Activated naive CD4-positive, alpha-beta T cell treated with anti-CD3 and anti-CD28 coated beads for 36 hours (primary cell): ENCODE measurements around the gene LINC00305. TPM values are rescaled to one million over a fixed set of nuclear protein-coding genes. Genes with fewer than 3 reads are reported as not detected.

ENCODE experiments used
- CTCF ChIA-PET: fragments of 350-600 bp; sonication (Branson Sonifier 250); formaldehyde crosslinking; loops from one replicate; lab custom pipeline; 2021; ENCODE audit warnings: antibody characterized with exemption; lab: Charles Lee
- DNase-seq: peaks from one replicate; pipeline ENCODE4 v3.0.0-alpha.2; 2020
- H3K27ac Mint-ChIP-seq: one replicate; pipeline ENCODE4 v1.8.0; 2021; ENCODE audit warnings: mild to moderate bottlenecking, mixed read lengths
- H3K27me3 Mint-ChIP-seq: one replicate; pipeline ENCODE4 v1.8.0; 2021; ENCODE audit warnings: low read depth, mixed read lengths
- H3K36me3 Mint-ChIP-seq: one replicate; pipeline ENCODE4 v1.8.0; 2021; ENCODE audit warnings: low read depth, mixed read lengths
- H3K4me1 Mint-ChIP-seq: one replicate; pipeline ENCODE4 v1.8.0; 2021; ENCODE audit warnings: low read depth, mixed read lengths
- H3K4me3 Mint-ChIP-seq: one replicate; pipeline ENCODE4 v1.8.0; 2021; ENCODE audit warnings: mild to moderate bottlenecking, moderate library complexity, mixed read lengths
- H3K9me3 Mint-ChIP-seq: one replicate; pipeline ENCODE4 v1.8.0; 2021; ENCODE audit warnings: mixed read lengths
- intact Hi-C: fragments of 100-400 bp; cut with micrococcal nuclease; formaldehyde crosslinking; loops from one replicate; pipeline ENCODE4 v1.15.1; 2023
- total RNA-seq, 2 experiments: library from RNA; stranded (reverse); gene quantifications; one replicate each; pipeline ENCODE4 v1.2.3, GENCODE V29; 2021

Gene LINC00305
- total RNA-seq, 2 experiments from 2014 or later, result not detected

DNA sequence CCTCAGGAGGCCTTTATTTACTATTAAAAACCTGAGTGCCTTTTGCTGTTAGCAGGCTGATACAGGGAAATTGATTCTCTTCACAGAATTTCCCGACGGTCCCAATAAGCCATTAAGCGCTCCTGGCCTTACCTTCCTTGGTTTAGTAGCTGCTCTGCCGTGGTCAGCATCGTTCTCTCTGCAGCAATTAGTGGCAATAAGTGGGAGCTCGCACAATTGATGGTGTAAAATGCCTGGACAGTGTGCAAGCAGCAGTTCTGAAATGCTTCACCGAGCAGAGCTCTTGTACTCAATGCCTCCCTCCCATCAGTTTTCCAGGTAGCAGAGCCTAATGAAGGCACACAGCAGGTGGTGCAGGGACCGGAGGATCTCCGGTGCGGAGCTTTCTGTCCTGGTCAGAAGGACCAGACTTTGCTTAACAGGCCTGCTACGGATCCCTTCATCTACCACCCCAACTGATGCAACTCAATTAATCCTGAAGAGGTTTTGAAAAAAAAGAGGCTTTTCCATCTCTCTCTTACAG lies 1.1 kb upstream of the LINC00305 start:
- intact Hi-C loops, result no loop called here
- CTCF ChIA-PET, result no interaction called here
- H3K27ac Mint-ChIP-seq, result no peak overlapping the region
- H3K27me3 Mint-ChIP-seq, result no peaks in the 10 kb centered on the region
- DNase-seq, result no peak
- no peak overlapping the region for H3K4me3 Mint-ChIP-seq
- no peaks in the 10 kb centered on the region for H3K4me1 Mint-ChIP-seq
- H3K9me3 Mint-ChIP-seq, result no peaks in the 10 kb centered on the region
- H3K36me3 Mint-ChIP-seq, result no peaks in the 10 kb centered on the region

DNA sequence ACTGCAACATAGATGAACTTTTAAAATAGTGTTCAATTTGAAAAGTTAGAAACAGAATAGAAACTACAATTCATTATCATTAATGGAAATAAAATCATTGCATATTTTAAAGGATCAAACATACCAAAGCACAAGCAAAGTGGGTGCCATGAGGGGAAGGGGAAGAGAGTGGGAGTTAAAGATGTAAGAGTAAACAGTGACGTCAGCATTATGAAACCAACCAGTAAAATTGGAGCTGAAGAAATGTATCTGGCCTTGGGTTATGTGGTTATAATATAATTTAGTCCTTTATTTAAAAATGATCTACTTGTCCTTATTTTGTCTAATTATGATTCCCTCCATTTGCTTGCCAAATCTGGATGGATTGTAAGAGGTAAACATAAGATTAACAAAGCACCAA lies 6.0 kb downstream of the LINC00305 start:
- CTCF ChIA-PET, result no interaction called here
- Mint-ChIP-seq H3K9me3 (no peaks in the 10 kb centered on the region), H3K27ac (no peak overlapping the region), H3K27me3 (no peaks in the 10 kb centered on the region), H3K36me3 (no peaks in the 10 kb centered on the region), H3K4me1 (no peaks in the 10 kb centered on the region), H3K4me3 (no peak overlapping the region)
- intact Hi-C loops, result no loop called here
- no peak for DNase-seq

DNA sequence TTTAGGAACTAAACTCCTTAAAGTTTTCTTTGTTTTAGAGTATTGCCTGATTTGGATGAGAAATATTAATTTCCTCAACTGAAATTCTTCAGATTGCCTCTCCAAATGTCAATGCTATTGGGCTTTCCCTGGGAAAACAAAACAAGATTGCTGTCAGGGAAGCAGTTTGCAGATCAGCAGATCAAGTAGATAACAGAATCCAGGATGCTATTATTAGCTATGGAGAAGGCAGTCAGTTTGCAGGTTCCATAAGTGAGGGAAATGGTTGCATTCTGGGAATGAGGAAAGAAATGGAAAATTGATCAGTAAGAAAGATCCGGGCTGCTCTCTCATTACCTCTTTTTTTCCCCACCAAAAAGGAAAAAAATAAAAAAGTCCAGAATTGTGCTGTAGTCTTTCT lies 11.0 kb downstream of the LINC00305 start:
- no peak overlapping the region for H3K4me3 Mint-ChIP-seq
- CTCF ChIA-PET, result interaction anchor here (1.0 kb wide), 1 partner anchor 12 kb away, joined by 3 read pairs; no protein-coding TSS in a partner anchor
- H3K27ac Mint-ChIP-seq, result no peak overlapping the region
- no peaks in the 10 kb centered on the region for H3K4me1 Mint-ChIP-seq
- H3K9me3 Mint-ChIP-seq, result no peaks in the 10 kb centered on the region
- intact Hi-C loops, result no loop called here
- DNase-seq, result no peak
- H3K36me3 Mint-ChIP-seq, result no peaks in the 10 kb centered on the region
- no peaks in the 10 kb centered on the region for H3K27me3 Mint-ChIP-seq

DNA sequence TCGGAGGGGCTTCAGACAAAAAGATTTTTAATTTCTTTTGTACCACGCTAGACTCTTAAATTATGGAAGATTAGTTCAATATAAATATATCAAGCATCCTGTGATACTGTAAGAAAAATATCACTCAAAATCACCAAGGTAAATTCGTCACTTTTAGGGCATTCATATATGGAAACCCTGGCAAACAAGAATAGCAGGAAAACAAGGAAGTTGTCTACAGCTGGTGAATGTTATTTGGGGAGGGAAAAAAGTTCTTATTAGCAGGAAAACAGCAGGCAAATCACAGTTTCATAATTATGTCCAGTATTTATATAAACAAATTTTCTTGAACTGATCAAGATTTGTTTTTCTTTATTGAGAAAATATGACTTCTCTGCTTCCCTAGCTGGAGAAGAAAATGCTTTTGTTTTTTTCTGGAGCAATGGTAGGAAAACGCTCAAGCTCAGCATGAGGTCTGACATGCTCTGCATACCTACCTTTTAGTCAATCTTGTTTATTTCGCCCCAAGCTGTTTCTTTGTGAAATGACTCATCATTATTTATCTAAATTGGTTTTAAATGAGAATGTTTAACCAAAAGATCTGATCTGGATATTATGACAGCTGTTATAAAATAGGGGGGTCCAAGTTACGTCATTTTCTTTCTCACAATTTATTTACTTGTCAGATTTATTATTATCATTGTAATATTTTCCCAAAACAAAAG lies 14.7 kb downstream of the LINC00305 start:
- Mint-ChIP-seq H3K36me3 (no peaks in the 10 kb centered on the region), H3K27ac (no peak overlapping the region), H3K4me3 (no peak overlapping the region), H3K9me3 (no peaks in the 10 kb centered on the region), H3K27me3 (no peaks in the 10 kb centered on the region), H3K4me1 (no peaks in the 10 kb centered on the region)
- intact Hi-C loops, result no loop called here
- CTCF ChIA-PET, result interaction anchor here (1.3 kb wide), 1 partner anchor 97 kb away, joined by 4 read pairs; no protein-coding TSS in a partner anchor
- DNase-seq, result no peak

DNA sequence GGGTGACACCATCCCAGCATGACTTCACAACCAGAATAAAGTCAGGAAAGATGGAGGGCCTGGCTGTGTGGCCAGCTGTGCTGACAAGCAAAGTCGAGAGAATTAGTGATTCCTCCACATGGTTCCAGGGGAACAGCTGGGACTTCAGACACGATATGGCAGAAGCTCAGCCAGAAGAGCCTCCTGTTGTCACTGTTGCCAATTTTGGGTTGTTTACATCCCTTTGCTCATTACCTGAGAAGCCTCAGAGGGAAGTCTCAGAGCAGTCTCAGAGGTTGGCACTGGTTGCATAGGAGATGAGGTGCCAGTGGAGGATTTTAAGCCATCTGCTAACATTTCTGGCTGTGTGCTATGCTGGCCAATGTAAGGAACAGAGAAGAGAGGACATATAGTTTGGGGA lies 16.0 kb downstream of the LINC00305 start:
- CTCF ChIA-PET, result interaction anchor here (0.6 to 1.3 kb wide), 2 partner anchors 96 to 192 kb away, joined by 4 read pairs; no protein-coding TSS in a partner anchor
- H3K4me3 Mint-ChIP-seq, result no peak overlapping the region
- H3K27ac Mint-ChIP-seq, result no peak overlapping the region
- no peaks in the 10 kb centered on the region for H3K36me3 Mint-ChIP-seq
- no peaks in the 10 kb centered on the region for H3K9me3 Mint-ChIP-seq
- intact Hi-C loops, result no loop called here
- no peak for DNase-seq
- no peaks in the 10 kb centered on the region for H3K4me1 Mint-ChIP-seq
- no peaks in the 10 kb centered on the region for H3K27me3 Mint-ChIP-seq

DNA sequence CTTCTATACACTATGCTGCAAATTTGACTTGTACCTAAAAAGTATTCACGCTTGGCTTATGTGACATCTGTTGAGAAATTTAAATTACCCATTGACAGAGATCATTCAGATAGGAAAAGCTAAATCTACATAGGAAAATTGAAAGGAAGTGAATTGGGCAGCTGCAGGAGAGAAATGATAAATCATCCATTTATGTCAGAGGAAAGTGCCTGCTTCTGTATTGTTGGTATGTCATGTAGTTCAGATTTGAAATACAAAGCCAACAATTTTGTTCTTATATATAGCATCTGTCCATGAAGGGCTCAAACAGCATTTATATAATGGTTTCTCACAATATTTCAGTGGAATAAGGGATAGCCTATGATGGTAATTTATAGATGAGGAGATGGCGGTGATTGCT lies 17.6 kb downstream of the LINC00305 start:
- Mint-ChIP-seq H3K36me3 (no peaks in the 10 kb centered on the region), H3K27ac (no peak overlapping the region), H3K27me3 (no peaks in the 10 kb centered on the region), H3K4me3 (no peak overlapping the region), H3K4me1 (no peaks in the 10 kb centered on the region), H3K9me3 (no peaks in the 10 kb centered on the region)
- no peak for DNase-seq
- CTCF ChIA-PET, result no interaction called here
- intact Hi-C loops, result no loop called here

DNA sequence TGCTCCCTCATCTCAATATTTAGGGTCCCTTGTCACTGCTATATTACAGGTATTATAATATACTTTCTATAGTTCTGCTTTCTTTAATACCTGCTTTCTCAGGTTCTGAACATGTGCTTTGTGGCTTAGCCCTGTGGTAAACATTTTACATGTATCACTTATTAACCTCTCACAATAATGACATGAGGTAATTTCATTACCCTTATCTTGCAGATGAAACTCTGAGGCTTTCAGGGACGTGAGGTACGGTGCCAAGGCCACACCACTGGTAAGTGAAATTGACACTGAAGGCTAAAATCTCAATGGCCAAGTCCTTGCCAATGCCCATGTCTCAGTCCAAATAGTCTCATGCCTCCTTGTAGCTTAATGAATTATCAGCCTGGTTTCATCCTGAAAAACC lies 21.7 kb downstream of the LINC00305 start:
- CTCF ChIA-PET, result interaction anchor here (0.6 to 1.2 kb wide), 2 partner anchors 12 to 13 kb away, joined by 3 to 4 read pairs; no protein-coding TSS in a partner anchor

DNA sequence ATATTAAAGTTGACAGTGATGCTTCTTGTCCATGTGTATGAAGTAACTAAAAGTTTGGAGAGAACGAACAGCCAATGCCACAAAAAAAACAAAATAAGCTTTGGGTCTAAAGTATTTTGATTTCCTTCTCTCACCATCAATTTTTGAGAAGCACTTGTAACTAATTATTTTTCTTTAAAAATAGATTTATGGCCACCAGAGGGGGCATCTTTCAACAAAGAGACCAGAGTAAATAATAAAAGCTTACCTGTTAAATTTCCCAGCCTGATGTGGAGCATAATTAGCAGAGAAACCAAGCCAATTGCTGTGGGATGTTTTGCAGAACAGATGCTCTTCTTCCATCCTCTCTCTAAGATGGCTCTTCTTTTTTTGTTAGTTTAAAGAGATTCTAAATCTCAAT lies 29.0 kb downstream of the LINC00305 start:
- Mint-ChIP-seq H3K4me1 (no peaks in the 10 kb centered on the region), H3K36me3 (no peaks in the 10 kb centered on the region), H3K27ac (no peak overlapping the region), H3K9me3 (no peaks in the 10 kb centered on the region), H3K27me3 (no peaks in the 10 kb centered on the region), H3K4me3 (no peak overlapping the region)
- intact Hi-C loops, result no loop called here
- no peak for DNase-seq
- CTCF ChIA-PET, result interaction anchor here (0.6 to 0.9 kb wide), 2 partner anchors 9 to 295 kb away, joined by 3 read pairs; no protein-coding TSS in a partner anchor

More for the DNA sequence above, 21.7 kb downstream of the LINC00305 start:
- Mint-ChIP-seq H3K9me3 (no peaks in the 10 kb centered on the region), H3K36me3 (no peaks in the 10 kb centered on the region), H3K27ac (no peak overlapping the region), H3K4me3 (no peak overlapping the region), H3K4me1 (no peaks in the 10 kb centered on the region), H3K27me3 (no peaks in the 10 kb centered on the region)
- intact Hi-C loops, result no loop called here
- DNase-seq, result no peak

DNA sequence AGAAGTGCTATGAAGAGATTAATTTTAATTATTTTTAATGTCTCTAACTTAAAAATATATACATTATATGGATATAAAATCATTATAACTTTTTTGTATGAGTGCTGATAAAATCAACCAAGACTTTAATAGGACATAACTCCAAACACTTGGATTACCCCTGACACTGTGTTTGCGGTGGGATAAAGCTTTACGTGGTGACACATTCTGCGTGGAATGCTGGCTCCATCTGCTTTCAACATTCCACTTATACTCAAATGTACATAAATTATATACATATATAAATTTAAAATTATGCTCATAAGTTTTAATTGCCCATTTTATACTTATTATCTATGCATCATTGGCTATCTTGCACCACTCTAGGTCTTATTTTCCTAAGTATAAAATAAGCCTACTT lies 30.5 kb downstream of the LINC00305 start:
- H3K27ac Mint-ChIP-seq, result no peak overlapping the region
- DNase-seq, result no peak

DNA sequence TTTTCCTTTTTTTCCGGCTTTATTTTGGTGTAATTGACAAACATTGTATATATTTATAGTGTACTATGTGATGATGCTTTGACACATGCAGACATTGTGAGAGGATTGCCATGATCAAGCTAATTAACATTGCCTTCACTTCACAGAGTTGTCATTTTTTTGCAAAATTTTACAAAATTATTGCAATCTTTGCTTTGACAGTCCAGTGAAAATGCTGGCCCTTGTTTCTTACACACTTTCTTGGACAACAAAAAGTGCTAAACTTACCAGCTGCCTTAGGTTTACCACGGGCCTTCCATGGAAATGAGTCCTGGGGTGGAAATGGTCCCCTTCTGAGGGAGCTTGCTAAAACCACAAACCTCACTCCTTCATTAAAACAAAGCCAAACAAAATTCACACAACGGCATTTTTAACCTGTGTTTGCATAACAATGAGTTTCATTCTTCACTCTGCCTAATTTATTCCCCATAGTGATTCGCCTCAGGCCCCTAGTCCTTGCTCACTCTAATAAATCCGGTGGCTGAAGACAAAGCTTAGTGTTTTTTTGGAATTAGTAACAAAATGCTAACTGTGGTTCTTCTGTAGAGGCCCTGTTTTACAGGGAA lies 32.2 kb downstream of the LINC00305 start:
- no peaks in the 10 kb centered on the region for H3K4me1 Mint-ChIP-seq
- H3K27me3 Mint-ChIP-seq, result no peaks in the 10 kb centered on the region
- H3K4me3 Mint-ChIP-seq, result no peak overlapping the region
- no peak overlapping the region for H3K27ac Mint-ChIP-seq
- DNase-seq, result no peak
- intact Hi-C loops, result no loop called here
- CTCF ChIA-PET, result interaction anchor here (0.7 kb wide), 1 partner anchor 1134 kb away, joined by 3 read pairs; no protein-coding TSS in a partner anchor
- no peaks in the 10 kb centered on the region for H3K36me3 Mint-ChIP-seq
- H3K9me3 Mint-ChIP-seq, result no peaks in the 10 kb centered on the region

More for the DNA sequence above, 30.5 kb downstream of the LINC00305 start:
- CTCF ChIA-PET, result interaction anchor here (0.6 kb wide), 1 partner anchor 118 kb away, joined by 4 read pairs; no protein-coding TSS in a partner anchor
- H3K4me1 Mint-ChIP-seq, result no peaks in the 10 kb centered on the region
- intact Hi-C loops, result no loop called here
- H3K4me3 Mint-ChIP-seq, result no peak overlapping the region
- H3K36me3 Mint-ChIP-seq, result no peaks in the 10 kb centered on the region
- no peaks in the 10 kb centered on the region for H3K27me3 Mint-ChIP-seq
- no peaks in the 10 kb centered on the region for H3K9me3 Mint-ChIP-seq

DNA sequence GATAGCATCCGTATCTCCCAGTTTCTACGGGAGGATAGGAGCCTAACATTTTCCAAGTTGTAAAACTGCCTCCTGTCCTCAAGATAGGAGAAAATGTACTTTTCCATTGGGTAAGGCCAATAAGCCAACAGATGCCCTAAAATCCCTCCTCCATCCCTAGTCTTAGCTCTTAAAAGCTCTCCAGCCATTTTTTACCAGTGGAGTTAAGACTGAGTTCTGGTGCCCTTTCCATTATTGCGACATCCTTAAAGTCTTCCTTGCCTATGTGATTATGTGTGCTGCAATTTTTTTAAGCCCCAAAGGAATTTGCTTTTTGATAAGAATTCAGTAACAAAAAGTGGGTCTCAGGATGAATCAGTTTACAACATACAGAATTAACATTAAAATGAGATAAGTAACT lies 33.0 kb downstream of the LINC00305 start:
- CTCF ChIA-PET, result no interaction called here
- Mint-ChIP-seq H3K9me3 (no peaks in the 10 kb centered on the region), H3K36me3 (no peaks in the 10 kb centered on the region), H3K4me1 (no peaks in the 10 kb centered on the region), H3K4me3 (no peak overlapping the region), H3K27ac (no peak overlapping the region), H3K27me3 (no peaks in the 10 kb centered on the region)
- no peak for DNase-seq
- intact Hi-C loops, result no loop called here

DNA sequence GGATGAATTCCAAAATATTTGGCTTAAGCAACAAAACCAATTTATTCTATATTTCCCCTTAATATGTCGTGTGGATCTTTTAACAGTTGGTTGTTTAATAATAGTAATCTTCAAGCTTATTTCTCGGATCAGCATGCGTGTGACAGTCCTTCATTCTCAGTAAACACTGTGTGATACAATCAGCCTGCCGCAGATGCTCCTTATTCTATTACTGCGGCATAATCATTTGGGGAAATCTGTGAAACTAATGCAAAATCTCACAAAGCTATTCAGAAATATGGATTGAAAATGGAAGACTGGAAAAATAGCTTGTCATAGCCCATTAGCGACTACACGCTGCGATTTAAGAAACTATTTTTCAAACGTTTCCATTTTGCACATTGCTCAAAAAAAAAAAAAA lies 36.9 kb downstream of the LINC00305 start:
- intact Hi-C loops, result no loop called here
- no peaks in the 10 kb centered on the region for H3K36me3 Mint-ChIP-seq
- H3K4me1 Mint-ChIP-seq, result no peaks in the 10 kb centered on the region
- H3K27me3 Mint-ChIP-seq, result peaks cover 3% of the 10 kb centered on the region
- no peaks in the 10 kb centered on the region for H3K9me3 Mint-ChIP-seq
- CTCF ChIA-PET, result no interaction called here
- H3K4me3 Mint-ChIP-seq, result no peak overlapping the region
- H3K27ac Mint-ChIP-seq, result no peak overlapping the region
- DNase-seq, result no peak
